GM12865 (cell line): ENCODE measurements around the gene BCL7A.

Experiments used
- DNase-seq: peaks from one replicate; pipeline ENCODE4 v3.0.0; 2010; ENCODE audit warnings: low read depth
- H3K4me3 ChIP-seq: 2 replicates; pipeline ENCODE4 v1.5.1; 2011; ENCODE audit warnings: mild to moderate bottlenecking, low read depth, low read length, control low read depth
- TF ChIP-seq, protein P1 (sequence below): IDR thresholded peaks from 2 replicates; pipeline ENCODE4 v1.5.1; 2011; ENCODE audit warnings: low read length, control low read depth, low read depth, inconsistent platforms; ENCODE audit not compliant: insufficient read depth; ENCODE audit errors: missing control alignments

The BCL7A gene

DNA sequence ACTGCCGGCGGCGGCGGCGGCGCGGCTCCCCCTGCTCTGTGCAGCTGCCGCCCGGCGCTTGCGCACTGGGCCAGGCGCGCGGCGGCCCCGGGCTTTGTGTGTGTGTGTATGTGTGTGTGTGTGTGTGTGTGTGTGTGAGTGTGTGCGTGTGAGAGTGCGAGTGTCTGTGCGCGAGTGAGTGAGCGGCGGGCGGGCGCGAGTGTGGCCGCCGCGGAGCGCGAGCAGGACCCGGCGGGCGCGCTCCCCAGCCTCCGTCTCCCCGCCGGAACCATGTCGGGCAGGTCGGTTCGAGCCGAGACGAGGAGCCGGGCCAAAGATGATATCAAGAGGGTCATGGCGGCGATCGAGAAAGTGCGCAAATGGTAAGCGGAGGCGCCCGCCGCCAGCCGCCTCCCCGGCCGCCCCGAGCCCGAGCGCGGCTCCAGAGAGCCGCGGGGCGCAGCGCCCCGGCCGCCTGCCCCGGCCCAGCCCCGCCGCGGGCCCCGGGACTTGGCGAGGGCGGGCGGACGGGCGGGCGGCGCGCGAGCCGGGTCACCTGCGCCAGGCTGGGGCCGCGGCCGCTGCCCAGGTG, at the start of gene BCL7A:
BCL7A (plus strand) TSS at position 63 of the 571 bp plus-strand sequence; CDS start at position 271, 208 bp downstream.
- peak within 1 kb of the TSS; percentile 40 for H3K4me3 ChIP-seq
- DNase-seq: peak; percentile 73
- TF ChIP-seq, protein P1, sequence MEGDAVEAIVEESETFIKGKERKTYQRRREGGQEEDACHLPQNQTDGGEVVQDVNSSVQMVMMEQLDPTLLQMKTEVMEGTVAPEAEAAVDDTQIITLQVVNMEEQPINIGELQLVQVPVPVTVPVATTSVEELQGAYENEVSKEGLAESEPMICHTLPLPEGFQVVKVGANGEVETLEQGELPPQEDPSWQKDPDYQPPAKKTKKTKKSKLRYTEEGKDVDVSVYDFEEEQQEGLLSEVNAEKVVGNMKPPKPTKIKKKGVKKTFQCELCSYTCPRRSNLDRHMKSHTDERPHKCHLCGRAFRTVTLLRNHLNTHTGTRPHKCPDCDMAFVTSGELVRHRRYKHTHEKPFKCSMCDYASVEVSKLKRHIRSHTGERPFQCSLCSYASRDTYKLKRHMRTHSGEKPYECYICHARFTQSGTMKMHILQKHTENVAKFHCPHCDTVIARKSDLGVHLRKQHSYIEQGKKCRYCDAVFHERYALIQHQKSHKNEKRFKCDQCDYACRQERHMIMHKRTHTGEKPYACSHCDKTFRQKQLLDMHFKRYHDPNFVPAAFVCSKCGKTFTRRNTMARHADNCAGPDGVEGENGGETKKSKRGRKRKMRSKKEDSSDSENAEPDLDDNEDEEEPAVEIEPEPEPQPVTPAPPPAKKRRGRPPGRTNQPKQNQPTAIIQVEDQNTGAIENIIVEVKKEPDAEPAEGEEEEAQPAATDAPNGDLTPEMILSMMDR: no peak

DNA sequence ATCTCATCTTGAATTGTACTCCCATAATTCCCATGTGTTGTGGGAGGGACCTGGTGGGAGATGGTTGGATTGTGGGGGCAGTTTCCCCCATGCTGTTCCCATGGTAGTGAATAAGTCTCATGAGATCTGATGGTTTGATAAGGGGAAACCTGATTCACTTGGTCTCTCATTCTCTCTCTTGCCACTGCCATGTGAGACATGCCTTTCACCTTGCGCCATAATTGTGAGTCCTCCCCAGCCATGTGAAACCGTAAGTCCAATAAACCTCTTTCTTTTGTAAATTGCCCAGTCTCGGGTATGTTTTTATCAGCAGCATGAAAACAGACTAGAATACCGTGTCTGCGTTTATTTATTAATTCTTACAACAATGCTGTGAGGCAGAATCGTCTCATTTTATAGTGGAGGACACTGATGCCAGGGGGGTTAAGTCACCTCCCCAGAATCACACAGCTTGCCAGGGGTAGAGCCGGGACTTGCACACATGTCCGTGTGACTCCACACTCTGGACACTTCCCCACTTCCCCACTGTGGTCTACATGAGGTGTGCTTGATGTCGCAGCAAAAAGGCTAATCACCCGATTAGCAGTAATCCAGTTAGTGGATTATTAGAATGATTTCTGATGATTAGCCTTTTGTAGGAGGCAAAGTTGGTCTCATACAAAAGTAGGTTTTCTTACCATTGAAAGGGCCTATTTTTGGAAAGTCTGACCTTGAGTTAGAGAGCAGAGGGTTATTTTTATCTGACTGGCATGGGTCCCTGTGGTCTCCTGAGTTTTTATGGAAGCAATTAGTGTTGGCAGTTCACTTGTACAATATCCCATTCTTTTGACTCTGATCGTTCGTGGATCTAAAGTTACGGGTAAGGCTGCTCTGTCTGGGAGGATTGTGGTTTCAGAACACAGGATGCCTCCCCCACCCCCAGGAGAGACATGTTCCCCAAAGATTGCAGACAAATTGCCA, 47.4 kb upstream of the BCL7A start:
- TF ChIP-seq, protein P1: no peak
- DNase-seq: no peak
- H3K4me3 ChIP-seq: no peak overlapping the region

DNA sequence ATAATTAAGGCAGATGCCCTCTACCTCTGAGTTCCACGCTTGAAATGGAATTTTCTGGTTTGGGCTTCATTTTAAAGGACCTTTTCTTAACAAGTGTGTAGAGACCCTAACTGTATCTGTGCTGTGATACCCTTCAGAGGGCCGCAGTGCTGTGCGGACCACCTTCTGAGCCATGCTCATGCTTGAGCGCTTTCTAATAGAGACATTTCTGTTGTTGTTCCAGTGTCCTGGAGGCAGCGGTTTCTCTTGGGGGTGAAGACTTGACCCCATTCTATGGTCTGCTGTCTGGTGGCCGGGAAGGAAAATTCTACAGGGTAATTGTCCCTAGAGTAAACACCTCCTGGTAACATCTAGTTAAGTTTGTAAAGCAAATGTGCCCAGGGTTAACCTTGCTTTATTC, 46.7 kb upstream of the BCL7A start:
- no peak overlapping the region for H3K4me3 ChIP-seq
- no peak for DNase-seq
- TF ChIP-seq, protein P1: no peak

DNA sequence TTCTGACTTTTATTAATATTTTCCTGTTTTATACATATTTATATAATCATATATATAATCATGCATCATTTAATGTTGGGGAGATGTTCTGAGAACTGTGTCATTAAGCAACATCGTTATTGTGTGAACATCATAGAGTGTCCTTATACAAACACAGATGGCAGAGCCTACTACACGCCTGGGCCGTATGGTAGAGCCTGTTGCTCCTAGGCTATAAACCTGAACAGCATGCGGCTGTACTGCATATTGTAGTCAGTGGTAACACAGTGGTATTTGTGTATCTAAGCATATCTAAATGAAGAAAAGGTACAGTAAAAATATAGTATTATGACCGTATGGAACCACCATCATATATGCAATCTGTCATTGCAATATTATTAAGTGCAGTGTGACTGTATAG, 44.7 kb upstream of the BCL7A start:
- TF ChIP-seq, protein P1: no peak
- DNase-seq: no peak
- no peak overlapping the region for H3K4me3 ChIP-seq

DNA sequence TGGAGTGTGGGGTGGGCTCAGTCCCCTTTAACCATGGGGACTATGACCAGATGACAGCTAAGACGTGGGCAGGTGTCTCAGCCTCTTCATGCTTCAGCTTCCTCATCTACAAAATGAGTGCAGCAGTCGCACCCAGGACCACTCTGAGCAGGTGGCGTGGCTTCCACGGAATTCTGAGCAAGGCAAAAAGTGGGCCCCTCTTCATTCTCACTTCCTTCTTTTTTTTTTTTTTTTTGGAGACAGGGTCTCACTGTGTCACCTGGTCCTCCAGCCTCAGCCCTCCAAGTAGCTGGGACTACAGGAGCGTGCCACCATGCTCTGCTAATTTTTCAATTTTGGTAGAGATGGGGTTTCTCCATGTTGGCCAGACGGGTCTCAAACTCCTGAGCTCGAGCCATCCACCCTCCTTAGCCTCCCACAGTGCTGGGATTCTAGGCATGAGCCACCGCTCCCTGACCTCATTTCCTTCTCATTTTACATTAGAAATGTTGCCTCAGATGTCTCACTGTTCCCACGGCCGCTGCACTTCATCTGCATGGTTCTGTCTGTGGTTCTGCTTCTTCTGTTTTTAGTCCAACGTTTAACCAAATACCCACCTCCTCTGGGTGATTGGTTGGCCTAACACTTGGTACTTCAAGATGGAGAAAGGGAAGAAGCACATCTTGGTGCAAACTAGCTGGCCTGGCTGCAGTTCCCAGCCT, 41.3 kb upstream of the BCL7A start:
- DNase-seq: peak; percentile 63
- TF ChIP-seq, protein P1: no peak
- H3K4me3 ChIP-seq: no peak overlapping the region

DNA sequence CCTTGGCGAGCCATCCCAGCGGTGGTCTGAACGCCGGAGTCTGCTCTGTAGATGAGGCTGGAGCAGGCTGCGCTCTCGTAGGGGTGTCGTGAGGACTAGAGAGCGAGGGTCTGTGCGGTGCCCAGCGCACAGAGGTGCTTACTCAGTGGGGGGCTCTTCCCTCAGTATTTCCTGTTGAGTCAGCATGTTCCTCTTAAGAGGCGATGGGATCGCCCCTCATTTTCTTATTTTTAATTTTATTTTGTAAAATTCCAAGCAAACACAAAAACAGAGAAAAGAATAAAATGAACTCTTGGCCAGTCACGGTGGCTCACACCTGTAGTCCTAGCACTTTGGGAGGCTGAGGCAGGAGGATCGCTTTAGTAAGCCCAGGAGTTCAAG, 40.8 kb upstream of the BCL7A start:
- no peak for DNase-seq
- TF ChIP-seq, protein P1: no peak
- no peak overlapping the region for H3K4me3 ChIP-seq
